Lower lobe of right lung (tissue), 2 donors: ENCODE measurements around the gene PCDH18. TPM values are rescaled to one million over a fixed set of nuclear protein-coding genes. Genes with fewer than 3 reads are reported as not detected.

Source experiments
- ATAC-seq, 2 donors: fragments of 200-7000 bp; cut with Tn5 transposase; one replicate each; pipeline ENCODE4 v1.9.1; 2020 to 2022; ENCODE audit warnings: mild to moderate bottlenecking in 2 of 2, moderate library complexity in 2 of 2
- DNase-seq: peaks from one replicate; pipeline ENCODE4 v3.0.0-alpha.2; 2020
- H3K27ac ChIP-seq: fragments of 200-600 bp; one replicate; pipeline ENCODE4 v1.8.0; 2022
- H3K27me3 ChIP-seq: fragments of 200-600 bp; one replicate; pipeline ENCODE4 v1.8.0; 2022; ENCODE audit warnings: low read depth
- H3K36me3 ChIP-seq: fragments of 200-600 bp; one replicate; pipeline ENCODE4 v1.8.0; 2022; ENCODE audit warnings: mild to moderate bottlenecking
- H3K4me1 ChIP-seq: fragments of 200-600 bp; one replicate; pipeline ENCODE4 v1.8.0; 2022
- H3K4me3 ChIP-seq: fragments of 200-600 bp; one replicate; pipeline ENCODE4 v1.8.0; 2022; ENCODE audit warnings: mild to moderate bottlenecking
- H3K9me3 ChIP-seq: fragments of 200-600 bp; one replicate; pipeline ENCODE4 v1.8.0; 2022
- CTCF ChIP-seq: fragments of 200-600 bp; IDR thresholded peaks from one replicate; pipeline ENCODE4 v1.8.0; 2022; ENCODE audit warnings: antibody characterized with exemption, mild to moderate bottlenecking
- intact Hi-C: fragments of 100-400 bp; cut with DNase I; formaldehyde crosslinking; loops from one replicate; pipeline ENCODE4 v1.11.0; 2022
- long read RNA-seq: library from polyadenylated mRNA; unstranded; transcript quantifications from one replicate; pipeline ENCODE4 v2.0.0, GENCODE V29; 2021
- total RNA-seq: library from RNA; stranded (reverse); fragmentation: NEBNext Ultra II Directional; extraction: Animal tissue kit (Norgen Biotek cat#: 25700); gene quantifications from one replicate; pipeline ENCODE4 v1.2.1, GENCODE V29; 2021
- donor health status: DM: no; HTN: yes; CAD: no; lungs with severe emphysema.

The PCDH18 gene
- total RNA-seq = 10.8 TPM
- long read RNA-seq, full-length matches to known transcripts = 9 of 10 reads
- long read RNA-seq, partial matches to known transcripts = 0 of 10 reads
- long read RNA-seq, other reads (novel, unspliced or antisense) = 1 of 10 reads

- peak within 1 kb of the TSS; percentile 72 for H3K27ac ChIP-seq
- H3K9me3 ChIP-seq = no peaks in the 10 kb centered on the region
- ATAC-seq (peak; percentile 89 to 95), DNase-seq (peak; percentile 69)
- no peak for TF ChIP-seq CTCF
- H3K27me3 ChIP-seq = no peaks in the 10 kb centered on the region
- peak within 1 kb of the TSS; percentile 60 for H3K4me3 ChIP-seq
- intact Hi-C loops = no loop called here
- no peaks in the 10 kb centered on the region for H3K36me3 ChIP-seq
- H3K4me1 ChIP-seq = no peaks in the 10 kb centered on the region
Observed at GRCh38 chr4:137531986-137532868, at the start of gene PCDH18. PCDH18 (minus strand) TSS chr4:137532494; CDS start chr4:137532088, 406 bp downstream.

GRCh38 chr4:137576446-137576845, 44.2 kb upstream of the PCDH18 start:
- no peaks in the 10 kb centered on the region for H3K9me3 ChIP-seq
- H3K4me1 ChIP-seq = no peaks in the 10 kb centered on the region
- ATAC-seq (no peak), DNase-seq (no peak)
- intact Hi-C loops = no loop called here
- no peaks in the 10 kb centered on the region for H3K36me3 ChIP-seq
- no peak for TF ChIP-seq CTCF
- no peak overlapping the region for H3K27ac ChIP-seq
- no peak overlapping the region for H3K4me3 ChIP-seq
- H3K27me3 ChIP-seq = no peaks in the 10 kb centered on the region

- TF ChIP-seq CTCF = no peak
- ATAC-seq (no peak), DNase-seq (no peak)
- intact Hi-C loops = no loop called here
- no peak overlapping the region for H3K27ac ChIP-seq
- H3K4me3 ChIP-seq = no peak overlapping the region
- no peaks in the 10 kb centered on the region for H3K27me3 ChIP-seq
- H3K9me3 ChIP-seq = no peaks in the 10 kb centered on the region
- no peaks in the 10 kb centered on the region for H3K36me3 ChIP-seq
- H3K4me1 ChIP-seq = no peaks in the 10 kb centered on the region
Observed at GRCh38 chr4:137572647-137573046, 40.4 kb upstream of the PCDH18 start.

GRCh38 chr4:137572163-137572562, 39.9 kb upstream of the PCDH18 start:
- H3K27me3 ChIP-seq = no peaks in the 10 kb centered on the region
- no peaks in the 10 kb centered on the region for H3K9me3 ChIP-seq
- intact Hi-C loops = no loop called here
- DNase-seq (no peak), ATAC-seq (no peak)
- no peak overlapping the region for H3K27ac ChIP-seq
- TF ChIP-seq CTCF = no peak
- H3K4me1 ChIP-seq = no peaks in the 10 kb centered on the region
- no peaks in the 10 kb centered on the region for H3K36me3 ChIP-seq
- no peak overlapping the region for H3K4me3 ChIP-seq

- TF ChIP-seq CTCF = no peak
- no peaks in the 10 kb centered on the region for H3K9me3 ChIP-seq
- no peaks in the 10 kb centered on the region for H3K4me1 ChIP-seq
- no peaks in the 10 kb centered on the region for H3K36me3 ChIP-seq
- no peak overlapping the region for H3K27ac ChIP-seq
- ATAC-seq (no peak), DNase-seq (no peak)
- intact Hi-C loops = no loop called here
- H3K27me3 ChIP-seq = no peaks in the 10 kb centered on the region
- H3K4me3 ChIP-seq = no peak overlapping the region
Observed at GRCh38 chr4:137559801-137560200, 27.5 kb upstream of the PCDH18 start.
